Measurements from ENCODE around the gene THOC5. TPM values are rescaled to one million over a fixed set of nuclear protein-coding genes. Genes with fewer than 3 reads are reported as not detected.

Gene THOC5
- total and polyA plus RNA-seq, 2 donors from 2014 or later: 23.1 to 37.9 TPM

DNA sequence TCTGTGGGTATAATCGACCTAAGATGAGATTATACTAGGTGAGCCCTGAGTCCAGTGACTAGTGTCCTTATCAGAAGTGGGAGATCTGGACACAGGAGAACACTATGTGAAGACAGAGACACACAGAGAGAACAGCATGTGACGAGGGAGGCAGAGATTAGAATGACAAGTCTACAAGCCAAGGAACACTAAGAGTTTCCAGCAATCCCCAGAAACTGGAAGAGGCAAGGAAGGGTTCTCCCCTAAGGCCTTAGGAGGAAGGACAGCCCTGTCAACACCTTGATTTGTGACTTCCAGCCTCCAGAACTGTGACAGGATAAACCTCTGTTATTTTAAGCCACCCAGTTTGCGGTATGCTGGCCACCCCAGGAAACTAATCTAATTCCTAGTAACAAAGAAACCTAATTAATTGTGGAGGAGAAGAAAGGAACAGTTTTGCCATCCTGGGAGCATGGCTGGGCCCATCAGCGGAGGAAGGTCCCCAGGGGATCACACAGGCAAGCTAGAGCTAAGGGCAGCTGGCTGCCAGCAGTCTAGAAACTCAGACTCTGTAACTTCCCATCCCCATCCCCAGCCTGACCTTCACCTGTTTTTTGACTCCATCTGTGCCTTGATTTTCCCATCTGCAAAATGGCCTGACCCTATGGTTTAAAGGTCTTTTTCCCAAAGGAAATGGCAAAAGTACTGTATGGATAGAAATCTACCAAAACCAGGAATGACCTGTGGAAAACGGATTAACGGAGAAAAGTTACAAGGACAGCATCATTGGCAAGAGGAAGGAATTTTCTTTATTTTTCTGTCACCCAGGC is 10.3 kb upstream of the THOC5 start:
- TF ChIP-seq, protein P1, sequence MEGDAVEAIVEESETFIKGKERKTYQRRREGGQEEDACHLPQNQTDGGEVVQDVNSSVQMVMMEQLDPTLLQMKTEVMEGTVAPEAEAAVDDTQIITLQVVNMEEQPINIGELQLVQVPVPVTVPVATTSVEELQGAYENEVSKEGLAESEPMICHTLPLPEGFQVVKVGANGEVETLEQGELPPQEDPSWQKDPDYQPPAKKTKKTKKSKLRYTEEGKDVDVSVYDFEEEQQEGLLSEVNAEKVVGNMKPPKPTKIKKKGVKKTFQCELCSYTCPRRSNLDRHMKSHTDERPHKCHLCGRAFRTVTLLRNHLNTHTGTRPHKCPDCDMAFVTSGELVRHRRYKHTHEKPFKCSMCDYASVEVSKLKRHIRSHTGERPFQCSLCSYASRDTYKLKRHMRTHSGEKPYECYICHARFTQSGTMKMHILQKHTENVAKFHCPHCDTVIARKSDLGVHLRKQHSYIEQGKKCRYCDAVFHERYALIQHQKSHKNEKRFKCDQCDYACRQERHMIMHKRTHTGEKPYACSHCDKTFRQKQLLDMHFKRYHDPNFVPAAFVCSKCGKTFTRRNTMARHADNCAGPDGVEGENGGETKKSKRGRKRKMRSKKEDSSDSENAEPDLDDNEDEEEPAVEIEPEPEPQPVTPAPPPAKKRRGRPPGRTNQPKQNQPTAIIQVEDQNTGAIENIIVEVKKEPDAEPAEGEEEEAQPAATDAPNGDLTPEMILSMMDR (IDR thresholded peaks at IDR 0.05; ENCODE audit: borderline replicate concordance, extremely low read depth, insufficient read depth): no peak
- intact Hi-C loops (cut with DNase I): no loop called here
- H3K27me3 ChIP-seq (ENCODE audit: control insufficient read depth, insufficient read depth, low read length): no peaks in the 10 kb centered on the region
- peak overlapping the region; percentile 51 to 62 for H3K27ac ChIP-seq (ENCODE audit: low read depth in 2 of 2, low read length in 2 of 2)
- no peak for DNase-seq
- FAIRE-seq: no peak
- no peak overlapping the region for H3K9ac ChIP-seq (ENCODE audit: low read length in 3 of 3)
- no peak overlapping the region for H3K4me3 ChIP-seq (ENCODE audit: low read length in 3 of 3)
- no peaks in the 10 kb centered on the region for H3K4me1 ChIP-seq (ENCODE audit: control insufficient read depth in 2 of 3, insufficient read depth in 2 of 3, low read depth in 1 of 3, low read length in 3 of 3)
- no peaks in the 10 kb centered on the region for H3K9me3 ChIP-seq (ENCODE audit: control insufficient read depth in 2 of 3, insufficient read depth in 1 of 3, low read length in 3 of 3)
- peaks cover 11 to 36% (median 28%) of the 10 kb centered on the region in 3 donors for H3K36me3 ChIP-seq (ENCODE audit: control insufficient read depth in 2 of 3, insufficient read depth in 3 of 3, low read length in 3 of 3)

- H3K27ac ChIP-seq (ENCODE audit: low read depth in 2 of 2, low read length in 2 of 2): no peak overlapping the region
- peaks cover 0 to under 1% (median 0%) of the 10 kb centered on the region in 3 donors for H3K4me1 ChIP-seq (ENCODE audit: control insufficient read depth in 2 of 3, insufficient read depth in 2 of 3, low read depth in 1 of 3, low read length in 3 of 3)
- no peaks in the 10 kb centered on the region for H3K27me3 ChIP-seq (ENCODE audit: control insufficient read depth, insufficient read depth, low read length)
- TF ChIP-seq, protein P1 (IDR thresholded peaks at IDR 0.05; ENCODE audit: borderline replicate concordance, extremely low read depth, insufficient read depth): no peak
- H3K4me3 ChIP-seq (ENCODE audit: low read length in 3 of 3): no peak overlapping the region
- H3K36me3 ChIP-seq (ENCODE audit: control insufficient read depth in 2 of 3, insufficient read depth in 3 of 3, low read length in 3 of 3): peaks cover 10 to 49% (median 38%) of the 10 kb centered on the region in 3 donors
- no peaks in the 10 kb centered on the region for H3K9me3 ChIP-seq (ENCODE audit: control insufficient read depth in 2 of 3, insufficient read depth in 1 of 3, low read length in 3 of 3)
- no peak for DNase-seq
- H3K9ac ChIP-seq (ENCODE audit: low read length in 3 of 3): no peak overlapping the region
- no peak for FAIRE-seq
- intact Hi-C loops (cut with DNase I): no loop called here
Observed at GRCh38 chr22:29559853-29560252, 6.3 kb upstream of the THOC5 start.

DNA sequence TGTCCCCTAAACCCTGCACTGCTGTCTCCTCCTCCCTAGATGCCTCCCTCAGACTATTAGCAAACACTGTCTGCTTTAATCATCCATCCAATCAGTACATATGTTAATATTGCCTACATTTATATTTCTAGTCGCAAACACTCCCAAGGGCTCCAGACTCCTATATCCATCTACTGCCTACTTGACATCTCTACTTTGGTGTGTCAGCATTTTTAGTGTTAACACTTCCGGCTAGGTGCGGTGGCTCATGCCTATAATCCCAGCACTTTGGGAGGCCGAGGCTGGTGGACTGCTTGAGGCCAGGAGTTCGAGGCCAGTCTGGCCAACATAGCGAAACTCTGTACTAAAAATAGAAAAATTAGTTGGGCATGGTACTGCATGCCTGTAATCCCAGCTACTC is 5.5 kb upstream of the THOC5 start:
- intact Hi-C loops (cut with DNase I): no loop called here
- no peak overlapping the region for H3K27ac ChIP-seq (ENCODE audit: low read depth in 2 of 2, low read length in 2 of 2)
- no peaks in the 10 kb centered on the region for H3K9me3 ChIP-seq (ENCODE audit: control insufficient read depth in 2 of 3, insufficient read depth in 1 of 3, low read length in 3 of 3)
- no peak overlapping the region for H3K4me3 ChIP-seq (ENCODE audit: low read length in 3 of 3)
- DNase-seq (no peak), FAIRE-seq (no peak)
- peaks cover 8 to 49% (median 38%) of the 10 kb centered on the region in 3 donors for H3K36me3 ChIP-seq (ENCODE audit: control insufficient read depth in 2 of 3, insufficient read depth in 3 of 3, low read length in 3 of 3)
- peaks cover 0 to 7% (median 6%) of the 10 kb centered on the region in 3 donors for H3K4me1 ChIP-seq (ENCODE audit: control insufficient read depth in 2 of 3, insufficient read depth in 2 of 3, low read depth in 1 of 3, low read length in 3 of 3)
- TF ChIP-seq, protein P1 (IDR thresholded peaks at IDR 0.05; ENCODE audit: borderline replicate concordance, extremely low read depth, insufficient read depth): no peak
- H3K27me3 ChIP-seq (ENCODE audit: control insufficient read depth, insufficient read depth, low read length): no peaks in the 10 kb centered on the region
- no peak overlapping the region for H3K9ac ChIP-seq (ENCODE audit: low read length in 3 of 3)

Measured in kidney (tissue), 14 donors.